Omental fat pad (tissue), 4 donors: ENCODE results near the gene OR10A3. TPM values are rescaled to one million over a fixed set of nuclear protein-coding genes. Genes with fewer than 3 reads are reported as not detected.

ENCODE experiments used
- ATAC-seq: fragments of 150-250 bp; one replicate; pipeline ENCODE4 v1.9.1; 2016; ENCODE audit warnings: mild to moderate bottlenecking, moderate library complexity; ENCODE audit not compliant: low FRiP score
- DNase-seq: peaks from one replicate; pipeline ENCODE4 v3.0.0-alpha.2; 2019; ENCODE audit warnings: low spot score
- CTCF ChIP-seq, 3 donors: fragments of 450-650 bp; IDR thresholded peaks; one replicate each; pipeline ENCODE4 v1.5.1; 2016 to 2017; ENCODE audit warnings: antibody characterized with exemption in 3 of 3, mild to moderate bottlenecking in 3 of 3, moderate library complexity in 2 of 3
- total RNA-seq, 4 donors: library from RNA; depleted of rRNA; stranded (reverse); fragments of >200 nt; gene quantifications; one replicate each; pipeline ENCODE4 v1.1.0, GENCODE V29; 2016

The OR10A3 gene
- total RNA-seq, 4 donors from 2014 or later, result not detected

DNA sequence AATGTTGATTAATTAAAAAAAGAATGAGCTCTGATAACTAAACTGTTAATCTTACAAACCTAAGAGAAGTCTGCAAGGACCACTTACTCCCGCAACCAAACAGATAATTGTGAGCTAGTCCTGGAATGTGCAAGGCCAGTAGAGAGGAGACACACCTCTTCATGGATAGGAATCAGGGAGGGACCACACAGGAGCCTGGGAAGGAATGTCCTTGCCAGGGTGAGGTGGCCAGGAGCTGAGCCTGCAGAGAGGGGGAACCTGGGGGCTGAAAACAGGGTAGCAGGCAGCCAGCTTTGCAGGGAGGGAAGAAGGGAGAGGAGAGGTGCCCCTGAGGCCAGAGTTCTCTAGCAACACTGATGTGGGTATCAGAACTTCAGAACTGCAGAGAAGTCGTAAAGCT is 33.2 kb upstream of the OR10A3 start:
- no peak for ATAC-seq
- no peak for TF ChIP-seq CTCF (IDR thresholded peaks at IDR 0.05)
- no peak for DNase-seq

DNA sequence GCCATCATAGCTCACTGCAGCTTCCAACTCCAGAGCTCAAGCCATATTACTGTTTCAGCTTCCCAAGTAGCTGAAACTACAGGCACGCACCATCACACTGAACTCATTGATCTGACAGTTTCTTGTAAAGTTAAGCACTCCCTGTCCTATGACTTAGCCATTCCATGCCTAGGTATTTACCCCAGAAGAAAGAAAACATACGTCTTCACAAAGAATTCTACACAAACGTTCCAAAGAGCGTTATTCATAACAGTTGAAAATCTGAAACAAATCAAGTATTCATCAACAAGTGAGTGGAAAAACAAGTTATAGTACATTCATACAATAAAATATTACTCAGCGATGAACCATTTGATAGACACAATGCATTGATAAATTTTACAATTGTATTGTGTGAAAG is 31.5 kb upstream of the OR10A3 start:
- no peak for DNase-seq
- ATAC-seq, result no peak
- no peak for TF ChIP-seq CTCF (IDR thresholded peaks at IDR 0.05)

DNA sequence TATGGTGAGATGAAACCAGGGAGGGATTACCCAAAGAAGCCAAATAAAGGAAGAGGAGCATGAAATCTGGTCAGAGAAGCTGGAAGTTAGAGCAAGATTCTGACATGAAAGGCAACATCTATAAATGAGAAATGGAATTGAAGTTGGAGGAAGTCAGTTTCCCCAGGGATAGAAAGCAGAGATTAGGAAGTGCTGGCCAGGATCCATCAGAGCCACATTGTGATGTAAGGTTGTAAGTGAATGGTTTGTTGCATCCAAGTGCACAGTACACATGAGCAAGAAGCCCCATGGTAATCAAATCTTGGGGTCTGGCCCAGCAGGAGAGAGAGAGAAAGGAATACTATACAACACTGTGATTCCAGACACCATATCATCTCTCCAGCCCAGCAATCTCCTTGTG is 30.3 kb upstream of the OR10A3 start:
- DNase-seq (no peak), ATAC-seq (no peak)
- TF ChIP-seq CTCF (IDR thresholded peaks at IDR 0.05), result no peak

DNA sequence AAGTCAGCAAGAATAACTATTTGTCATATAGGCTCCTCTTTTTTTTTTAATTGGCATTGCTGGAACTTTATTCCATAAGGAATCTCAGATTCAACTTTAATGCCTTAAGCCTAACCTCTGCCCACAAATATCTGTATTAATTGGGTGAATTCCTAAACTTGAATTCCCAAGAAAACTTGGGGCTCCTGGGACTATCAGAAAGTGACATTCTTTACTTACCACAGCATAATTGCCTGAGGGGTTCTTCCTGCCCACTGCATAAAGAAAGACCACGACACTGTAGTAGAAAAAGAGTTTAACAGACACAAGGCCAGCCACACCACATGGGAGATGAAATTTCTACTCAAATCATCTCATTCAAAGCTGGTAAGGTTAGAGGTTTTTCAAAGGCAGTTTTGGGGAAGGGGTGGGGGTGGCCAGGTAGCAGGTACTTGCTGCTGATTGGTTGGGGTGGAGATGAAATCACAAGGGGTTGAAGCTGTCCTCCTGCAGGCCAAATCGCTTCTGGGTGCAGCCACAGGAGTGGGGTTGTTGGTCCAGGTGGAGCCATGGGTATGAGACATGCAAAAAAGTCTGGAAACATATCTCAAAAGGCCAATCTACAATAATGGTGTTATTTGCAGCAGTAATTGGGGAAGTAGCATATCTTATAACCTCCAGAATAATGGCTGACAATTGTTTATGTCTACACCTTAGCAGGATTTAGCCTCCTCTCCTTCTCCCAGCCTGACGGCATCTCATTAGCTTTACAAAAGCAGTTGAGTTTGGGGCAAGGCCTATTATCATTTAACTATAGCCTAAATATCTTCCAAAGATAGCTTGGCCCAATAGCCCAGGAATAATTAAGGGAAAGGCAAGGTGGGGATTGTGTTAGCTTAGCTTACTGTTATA is 28.5 kb upstream of the OR10A3 start:
- no peak for TF ChIP-seq CTCF (IDR thresholded peaks at IDR 0.05)
- DNase-seq (no peak), ATAC-seq (no peak)

DNA sequence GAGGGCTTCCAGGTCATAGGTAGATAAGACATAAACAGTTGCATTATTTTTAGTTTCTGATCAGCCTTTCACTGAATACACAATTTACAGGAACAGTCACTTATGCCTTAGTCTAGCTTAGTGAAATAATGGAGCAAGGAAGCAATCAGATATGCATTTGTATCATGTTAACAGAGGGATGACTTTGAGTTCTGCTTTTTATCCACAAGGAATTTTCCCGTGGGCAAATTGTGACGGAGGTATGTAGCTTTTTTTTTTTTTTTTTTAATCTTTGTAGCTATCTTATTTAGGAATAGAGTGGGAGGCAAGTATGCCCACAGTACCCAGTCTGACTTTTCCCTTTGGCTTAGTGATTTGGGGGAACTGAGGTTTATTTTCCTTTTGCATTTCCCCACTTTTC is 27.2 kb upstream of the OR10A3 start:
- no peak for DNase-seq
- no peak for TF ChIP-seq CTCF (IDR thresholded peaks at IDR 0.05)
- ATAC-seq, result no peak

GRCh38 chr11:7967826-7968225 is 26.3 kb upstream of the OR10A3 start:
- ATAC-seq, result no peak
- no peak for TF ChIP-seq CTCF (IDR thresholded peaks at IDR 0.05)
- no peak for DNase-seq

GRCh38 chr11:7967097-7967496 is 25.6 kb upstream of the OR10A3 start:
- TF ChIP-seq CTCF (IDR thresholded peaks at IDR 0.05), result no peak
- DNase-seq, result no peak
- ATAC-seq, result no peak
